T-helper 17 cell (primary cell): ENCODE data around the gene IL22RA1. TPM values are rescaled to one million over a fixed set of nuclear protein-coding genes. Genes with fewer than 3 reads are reported as not detected.
A peak's percentile ranks its signal among the peaks of the same experiment; 100 is the strongest.

Experiments used
- ATAC-seq: fragments of 150-1000 bp; cut with Tn5 transposase; 2 replicates; pipeline ENCODE4 v1.10.0; 2021; ENCODE audit warnings: mild to moderate bottlenecking, moderate library complexity
- DNase-seq, 3 donors: peaks; one replicate each; pipeline versions ENCODE4 v3.0.0 to v3.0.0-alpha.2; 2020 to 2021
- H3K9me3 ChIP-seq: one replicate; pipeline ENCODE4 v1.7.0; 2013; ENCODE audit warnings: low read length, mild to moderate bottlenecking; ENCODE audit not compliant: control insufficient read depth, poor library complexity, severe bottlenecking
- H3K27ac Mint-ChIP-seq: one replicate; pipeline ENCODE4 v1.8.0; 2022; ENCODE audit warnings: mild to moderate bottlenecking, moderate library complexity, mixed read lengths
- H3K27me3 Mint-ChIP-seq: one replicate; pipeline ENCODE4 v1.8.0; 2022; ENCODE audit warnings: mixed read lengths
- H3K36me3 Mint-ChIP-seq: one replicate; pipeline ENCODE4 v1.8.0; 2022; ENCODE audit warnings: low read depth, mixed read lengths
- H3K4me1 Mint-ChIP-seq: one replicate; pipeline ENCODE4 v1.8.0; 2022; ENCODE audit warnings: mild to moderate bottlenecking, mixed read lengths
- H3K4me3 Mint-ChIP-seq: one replicate; pipeline ENCODE4 v1.8.0; 2022; ENCODE audit warnings: mild to moderate bottlenecking, moderate library complexity, mixed read lengths
- total RNA-seq, 4 donors: library from RNA in 2 of 4; stranded (reverse) in 2 of 4; gene quantifications; one replicate each; pipeline ENCODE4 v1.2.3 and lab custom pipeline; 2022 to 2026

Gene IL22RA1
- total RNA-seq, 2 donors from 2014 or later, result not detected

GRCh38 chr1:24178407-24178806 is 35.5 kb upstream of the IL22RA1 start:
- peaks cover 4% of the 10 kb centered on the region for H3K4me1 Mint-ChIP-seq
- no peak overlapping the region for H3K4me3 Mint-ChIP-seq
- no peak overlapping the region for H3K27ac Mint-ChIP-seq
- H3K9me3 ChIP-seq, result no peaks in the 10 kb centered on the region
- ATAC-seq, result no peak
- DNase-seq, result no peak
- peaks cover 9% of the 10 kb centered on the region for H3K27me3 Mint-ChIP-seq
- peaks cover 8% of the 10 kb centered on the region for H3K36me3 Mint-ChIP-seq

GRCh38 chr1:24177161-24177560 is 34.2 kb upstream of the IL22RA1 start:
- H3K36me3 Mint-ChIP-seq, result peaks cover 10% of the 10 kb centered on the region
- ATAC-seq, result no peak
- peaks cover 4% of the 10 kb centered on the region for H3K4me1 Mint-ChIP-seq
- no peak overlapping the region for H3K4me3 Mint-ChIP-seq
- peaks cover 9% of the 10 kb centered on the region for H3K27me3 Mint-ChIP-seq
- H3K9me3 ChIP-seq, result no peaks in the 10 kb centered on the region
- H3K27ac Mint-ChIP-seq, result no peak overlapping the region
- no peak for DNase-seq

GRCh38 chr1:24175033-24175755 is 32.3 kb upstream of the IL22RA1 start:
- ATAC-seq, result no peak
- Mint-ChIP-seq H3K4me1 (peaks cover 4% of the 10 kb centered on the region), H3K27ac (no peak overlapping the region), H3K27me3 (peaks cover 9% of the 10 kb centered on the region), H3K4me3 (no peak overlapping the region), H3K36me3 (peaks cover 10% of the 10 kb centered on the region)
- H3K9me3 ChIP-seq, result no peaks in the 10 kb centered on the region
- DNase-seq, result no peak

DNA sequence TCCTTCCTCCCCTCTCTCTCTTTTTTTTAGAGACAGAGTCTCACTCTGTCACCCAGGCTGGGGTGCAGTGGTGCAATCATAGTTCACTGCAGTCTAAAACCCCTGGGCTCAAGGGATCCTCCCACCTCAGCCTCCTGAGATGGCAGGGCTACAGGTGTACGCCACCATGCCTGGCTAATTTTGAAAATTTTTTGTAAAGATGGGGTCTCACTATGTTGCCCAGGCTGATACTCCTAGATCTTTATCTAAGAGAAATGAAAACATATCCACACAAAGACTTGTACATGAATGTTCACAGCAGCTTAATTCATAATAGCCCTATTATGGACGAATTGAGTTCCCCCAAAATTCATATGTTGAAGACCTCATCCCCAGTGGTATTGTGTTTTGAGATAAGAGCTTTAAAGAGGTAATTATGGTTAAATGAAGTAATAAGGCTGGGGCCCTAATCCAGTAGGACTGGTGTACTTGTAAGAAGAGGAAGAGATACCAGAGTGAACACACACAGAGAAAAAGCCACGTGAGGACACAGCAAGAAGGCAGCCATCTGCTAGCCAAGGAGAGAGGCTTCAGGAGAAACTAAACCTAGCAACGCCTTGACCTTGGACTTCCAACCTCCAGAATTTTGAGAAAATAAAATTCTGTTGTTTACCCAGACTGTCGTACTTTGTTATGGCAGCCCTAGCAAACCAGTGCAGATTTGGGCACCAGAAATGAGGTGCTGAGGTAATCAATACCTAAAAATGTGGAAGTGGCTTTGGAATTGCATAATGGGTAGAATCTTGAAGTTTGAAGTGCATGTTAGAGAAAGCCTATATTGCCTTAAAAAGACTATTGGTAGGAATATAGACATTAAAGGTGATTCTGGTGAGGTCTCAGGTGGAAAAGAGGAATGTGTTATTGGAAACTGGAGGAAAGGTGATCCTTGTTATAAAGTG is 31.0 kb upstream of the IL22RA1 start:
- Mint-ChIP-seq H3K27ac (no peak overlapping the region), H3K27me3 (peaks cover 9% of the 10 kb centered on the region), H3K4me3 (no peak overlapping the region), H3K36me3 (peaks cover 10% of the 10 kb centered on the region), H3K4me1 (peaks cover 4% of the 10 kb centered on the region)
- ATAC-seq (no peak), DNase-seq (no peak)
- H3K9me3 ChIP-seq, result no peaks in the 10 kb centered on the region

GRCh38 chr1:24172598-24172997 is 29.7 kb upstream of the IL22RA1 start:
- Mint-ChIP-seq H3K4me3 (no peak overlapping the region), H3K4me1 (peaks cover 8% of the 10 kb centered on the region), H3K27ac (no peak overlapping the region), H3K36me3 (peaks cover 13% of the 10 kb centered on the region), H3K27me3 (peaks cover 9% of the 10 kb centered on the region)
- ATAC-seq, result no peak
- H3K9me3 ChIP-seq, result no peaks in the 10 kb centered on the region
- DNase-seq, result no peak

DNA sequence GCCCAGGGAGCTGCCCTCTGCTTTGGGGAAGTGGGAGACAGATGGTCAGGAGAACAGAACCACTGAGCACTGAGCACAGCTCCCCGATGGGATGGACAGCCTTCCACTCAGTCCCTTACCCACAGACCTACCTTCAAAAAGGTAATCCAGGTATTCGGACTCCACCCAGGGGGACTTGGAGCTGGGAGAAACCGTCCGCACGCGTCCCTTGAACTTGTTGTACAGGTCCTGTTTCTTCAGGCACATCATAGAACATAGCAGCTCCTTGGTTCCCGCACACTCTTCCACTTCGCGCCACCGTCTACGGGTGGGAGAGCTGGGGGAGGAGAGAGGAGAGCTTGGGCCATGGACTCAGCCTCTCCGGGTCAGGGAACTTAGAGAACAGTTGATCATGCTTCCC is 26.3 kb upstream of the IL22RA1 start:
- no peak for DNase-seq

DNA sequence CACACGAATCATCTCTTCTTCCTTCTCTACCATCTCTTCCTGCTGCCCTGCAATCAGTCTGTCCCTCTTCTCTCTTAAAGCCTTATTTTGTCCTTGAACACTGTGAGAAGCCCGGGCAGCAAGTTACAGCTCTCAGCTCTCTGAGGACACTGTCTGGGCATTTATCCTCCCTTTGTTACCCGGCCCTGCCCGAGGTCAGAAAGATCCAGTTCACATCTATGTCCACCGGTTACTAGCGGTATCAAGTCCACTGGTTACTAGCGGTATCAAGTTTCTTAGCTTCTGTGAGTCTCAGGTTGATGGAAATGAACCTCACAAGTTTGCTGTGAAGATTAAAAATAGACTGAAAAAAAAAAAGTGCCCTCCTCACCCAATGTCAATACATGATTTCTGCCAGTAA is 25.3 kb upstream of the IL22RA1 start:
- Mint-ChIP-seq H3K27me3 (no peaks in the 10 kb centered on the region), H3K27ac (no peak overlapping the region), H3K36me3 (peaks cover 3% of the 10 kb centered on the region), H3K4me1 (peaks cover 3% of the 10 kb centered on the region), H3K4me3 (peak overlapping the region; percentile 64)
- H3K9me3 ChIP-seq, result no peaks in the 10 kb centered on the region
- ATAC-seq (no peak), DNase-seq (no peak)

More for the DNA sequence above, 26.3 kb upstream of the IL22RA1 start:
- no peak overlapping the region for H3K27ac Mint-ChIP-seq
- H3K9me3 ChIP-seq, result no peaks in the 10 kb centered on the region
- peaks cover 5% of the 10 kb centered on the region for H3K4me1 Mint-ChIP-seq
- ATAC-seq, result no peak
- no peak overlapping the region for H3K4me3 Mint-ChIP-seq
- peaks cover 10% of the 10 kb centered on the region for H3K36me3 Mint-ChIP-seq
- peaks cover 8% of the 10 kb centered on the region for H3K27me3 Mint-ChIP-seq

DNA sequence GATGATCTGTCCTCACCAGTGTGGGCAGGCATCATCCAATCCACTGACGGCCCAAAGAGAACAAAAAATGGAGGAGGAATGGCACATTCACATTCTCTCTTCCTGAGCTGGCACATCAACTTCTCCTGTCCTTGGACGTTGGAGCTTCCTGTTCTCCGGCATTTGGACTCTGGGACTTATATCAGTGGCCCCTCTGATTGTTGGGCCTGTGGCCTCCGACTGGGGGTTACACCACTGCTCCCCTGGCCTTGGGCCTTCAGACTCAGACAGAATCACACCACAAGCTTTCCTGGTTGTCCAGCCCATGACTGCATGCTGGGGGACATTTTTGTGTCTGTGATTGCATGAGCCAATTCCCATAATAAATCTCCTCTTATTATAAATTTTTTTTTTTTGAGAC is 24.1 kb upstream of the IL22RA1 start:
- Mint-ChIP-seq H3K27ac (no peak overlapping the region), H3K27me3 (no peaks in the 10 kb centered on the region), H3K36me3 (peaks cover 3% of the 10 kb centered on the region), H3K4me3 (no peak overlapping the region), H3K4me1 (peaks cover 6% of the 10 kb centered on the region)
- DNase-seq (no peak), ATAC-seq (no peak)
- no peaks in the 10 kb centered on the region for H3K9me3 ChIP-seq

GRCh38 chr1:24165500-24165899 is 22.6 kb upstream of the IL22RA1 start:
- no peak overlapping the region for H3K27ac Mint-ChIP-seq
- H3K27me3 Mint-ChIP-seq, result no peaks in the 10 kb centered on the region
- H3K36me3 Mint-ChIP-seq, result peaks cover 3% of the 10 kb centered on the region
- H3K4me3 Mint-ChIP-seq, result no peak overlapping the region
- no peak for DNase-seq
- no peaks in the 10 kb centered on the region for H3K9me3 ChIP-seq
- H3K4me1 Mint-ChIP-seq, result peaks cover 6% of the 10 kb centered on the region
- no peak for ATAC-seq

- no peak for ATAC-seq
- Mint-ChIP-seq H3K36me3 (peaks cover 3% of the 10 kb centered on the region), H3K4me3 (no peak overlapping the region), H3K4me1 (peaks cover 6% of the 10 kb centered on the region), H3K27me3 (no peaks in the 10 kb centered on the region), H3K27ac (no peak overlapping the region)
- no peaks in the 10 kb centered on the region for H3K9me3 ChIP-seq
- DNase-seq, result no peak
Measured at GRCh38 chr1:24164004-24164403, 21.1 kb upstream of the IL22RA1 start.

DNA sequence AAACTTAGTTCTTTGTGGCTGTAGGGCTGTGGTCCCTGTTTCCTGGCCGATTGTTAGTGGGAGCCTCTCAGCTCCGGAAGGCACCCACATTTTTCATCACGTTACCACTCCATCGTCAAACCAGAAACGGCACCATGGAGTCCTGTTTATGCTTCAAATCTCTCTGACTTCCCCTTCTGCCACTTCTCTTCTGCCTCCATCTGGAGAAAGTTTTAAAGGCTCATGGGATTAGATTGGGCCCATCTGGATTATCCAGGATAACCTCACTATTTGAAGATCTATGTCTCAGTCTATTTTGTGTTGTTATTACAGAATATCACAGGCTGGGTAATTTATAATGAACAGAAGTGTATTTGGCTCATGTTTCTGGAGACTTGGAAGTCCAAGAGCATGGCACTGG is 19.3 kb upstream of the IL22RA1 start:
- no peaks in the 10 kb centered on the region for H3K27me3 Mint-ChIP-seq
- DNase-seq, result no peak
- peaks cover 3% of the 10 kb centered on the region for H3K4me1 Mint-ChIP-seq
- H3K27ac Mint-ChIP-seq, result no peak overlapping the region
- ATAC-seq, result no peak
- no peaks in the 10 kb centered on the region for H3K9me3 ChIP-seq
- peaks cover 2% of the 10 kb centered on the region for H3K36me3 Mint-ChIP-seq
- no peak overlapping the region for H3K4me3 Mint-ChIP-seq

DNA sequence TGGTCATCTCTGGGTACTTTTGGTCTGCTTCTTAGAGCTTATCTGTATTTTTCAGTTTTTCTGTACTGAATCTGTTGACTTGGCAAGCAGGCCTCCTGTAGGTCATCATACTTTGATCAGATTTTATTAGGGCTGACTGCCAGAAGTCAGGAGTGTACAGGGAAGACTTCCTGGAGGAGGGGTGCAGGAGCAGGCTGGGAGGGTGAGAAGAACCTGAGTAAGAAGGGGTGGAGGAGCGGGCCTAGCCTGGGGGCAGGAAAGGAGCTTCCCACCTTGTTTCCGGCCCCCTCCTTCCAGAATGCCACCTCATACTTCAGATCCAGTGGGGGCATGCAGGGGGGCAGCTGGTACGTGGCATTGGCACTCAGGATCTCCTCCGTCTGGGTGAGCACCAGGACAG is 18.3 kb upstream of the IL22RA1 start:
- ATAC-seq (no peak), DNase-seq (no peak)
- Mint-ChIP-seq H3K27ac (no peak overlapping the region), H3K27me3 (no peaks in the 10 kb centered on the region), H3K36me3 (peaks cover 2% of the 10 kb centered on the region), H3K4me1 (peaks cover 3% of the 10 kb centered on the region), H3K4me3 (no peak overlapping the region)
- no peaks in the 10 kb centered on the region for H3K9me3 ChIP-seq

DNA sequence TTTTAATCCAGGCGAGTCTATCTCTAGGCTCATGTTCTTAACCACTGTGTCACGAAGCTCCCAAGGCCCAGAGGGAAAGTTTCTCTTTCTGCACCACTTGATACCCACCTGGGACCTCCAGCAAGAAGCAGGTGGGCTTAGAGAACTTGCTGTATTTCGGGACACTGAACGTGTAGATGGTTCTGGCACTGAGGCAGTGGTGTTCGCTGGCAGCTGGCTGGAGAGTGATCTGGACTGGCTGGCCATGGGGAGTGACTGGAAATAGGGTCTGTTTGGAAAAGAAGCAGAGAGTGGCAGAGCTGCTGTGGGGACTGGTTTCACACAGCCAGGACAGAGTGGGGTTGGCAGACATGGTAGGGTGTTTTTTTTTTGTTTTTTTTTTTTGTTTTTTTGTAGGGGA is 16.4 kb upstream of the IL22RA1 start:
- peaks cover 3% of the 10 kb centered on the region for H3K4me1 Mint-ChIP-seq

More for the DNA sequence above, 16.4 kb upstream of the IL22RA1 start:
- Mint-ChIP-seq H3K27me3 (no peaks in the 10 kb centered on the region), H3K27ac (no peak overlapping the region), H3K4me3 (no peak overlapping the region), H3K36me3 (peaks cover 2% of the 10 kb centered on the region)
- H3K9me3 ChIP-seq, result no peaks in the 10 kb centered on the region
- no peak for DNase-seq
- ATAC-seq, result no peak
